Kidney (tissue), 14 donors: Measurements from ENCODE around the gene KATNA1. TPM values are rescaled to one million over a fixed set of nuclear protein-coding genes. Genes with fewer than 3 reads are reported as not detected.

Source experiments
- DNase-seq, 5 donors: peaks; one replicate each; pipeline ENCODE4 v3.0.0-alpha.2; 2013 to 2020
- FAIRE-seq: peaks from 2 replicates; lab custom pipeline; 2012; peaks lifted over from hg19 to GRCh38; lab: Jason Lieb, UNC
- H3K27ac ChIP-seq, 2 donors: one replicate each; pipeline ENCODE4 v1.7.0; 2013; ENCODE audit warnings: low read depth in 2 of 2, low read length in 2 of 2, inconsistent platforms in 1 of 2
- H3K27me3 ChIP-seq: one replicate; pipeline ENCODE4 v1.7.1; 2013; ENCODE audit warnings: low read length, inconsistent platforms; ENCODE audit not compliant: control insufficient read depth, insufficient read depth
- H3K36me3 ChIP-seq, 3 donors: one replicate each; pipeline versions ENCODE4 v1.7.0 to v1.7.1; 2013; ENCODE audit warnings: low read length in 3 of 3, control low read depth in 1 of 3, inconsistent platforms in 1 of 3; ENCODE audit not compliant: insufficient read depth in 3 of 3, control insufficient read depth in 2 of 3
- H3K4me1 ChIP-seq, 3 donors: one replicate each; pipeline versions ENCODE4 v1.7.0 to v1.7.1; 2013; ENCODE audit warnings: low read length in 3 of 3, inconsistent platforms in 1 of 3, low read depth in 1 of 3; ENCODE audit not compliant: control insufficient read depth in 2 of 3, insufficient read depth in 2 of 3
- H3K4me3 ChIP-seq, 3 donors: one replicate each; pipeline versions ENCODE4 v1.7.0 to v1.8.1; 2013; ENCODE audit warnings: low read length in 3 of 3, control low read depth in 1 of 3, inconsistent platforms in 1 of 3
- H3K9ac ChIP-seq, 3 donors: one replicate each; pipeline versions ENCODE4 v1.7.0 to v1.7.1; 2013; ENCODE audit warnings: low read length in 3 of 3, control low read depth in 1 of 3, inconsistent platforms in 1 of 3
- H3K9me3 ChIP-seq, 3 donors: one replicate each; pipeline versions ENCODE4 v1.7.0 to v1.7.1; 2013; ENCODE audit warnings: low read length in 3 of 3, control low read depth in 1 of 3, inconsistent platforms in 1 of 3; ENCODE audit not compliant: control insufficient read depth in 2 of 3, insufficient read depth in 1 of 3
- CTCF ChIP-seq: IDR thresholded peaks from 3 replicates; pipeline ENCODE4 v1.5.1; 2012; ENCODE audit warnings: mild to moderate bottlenecking, moderate library complexity, borderline replicate concordance; ENCODE audit not compliant: insufficient read depth; ENCODE audit errors: extremely low read depth
- intact Hi-C: fragments of 100-400 bp; cut with DNase I; formaldehyde crosslinking; loops from one replicate; pipeline ENCODE4 v1.11.1; 2022
- polyA plus RNA-seq: library from polyadenylated mRNA; stranded (reverse); fragments of 350-450 nt; fragmentation: Illumina TruSeq; extraction: RNeasy Lipid Tissue Mini Kit (QIAGEN cat#74804); gene quantifications from one replicate; pipeline ENCODE4 v1.2.3, GENCODE V29; 2014; ENCODE audit warnings: low read depth, low replicate concordance; ENCODE audit not compliant: insufficient read depth
- total RNA-seq: library from RNA; stranded (reverse); fragmentation: NEBNext Ultra II Directional; extraction: Animal tissue kit (Norgen Biotek cat#: 25700); gene quantifications from one replicate; pipeline ENCODE4 v1.2.1, GENCODE V29; 2021
- donor health status: control.
- donor health status: control.
- donor health status: control.
- donor health status: control.
- donor health status: control.
- donor health status: DM: yes; HTN: yes; CAD: no.
- donor health status: Normal renal cell carcinoma (clear cell type).

The KATNA1 gene
- total and polyA plus RNA-seq, 2 donors from 2014 or later, result 16.0 to 18.1 TPM

GRCh38 chr6:149560736-149561135 lies 87.8 kb downstream of the KATNA1 start:
- no peak overlapping the region for H3K27ac ChIP-seq
- H3K4me1 ChIP-seq, result no peaks in the 10 kb centered on the region
- DNase-seq (no peak), FAIRE-seq (no peak)
- intact Hi-C loops, result no loop called here
- no peak overlapping the region for H3K9ac ChIP-seq
- H3K4me3 ChIP-seq, result no peak overlapping the region
- H3K9me3 ChIP-seq, result no peaks in the 10 kb centered on the region
- H3K36me3 ChIP-seq, result no peaks in the 10 kb centered on the region
- TF ChIP-seq CTCF, result peak; percentile 19
- H3K27me3 ChIP-seq, result no peaks in the 10 kb centered on the region

- no peak overlapping the region for H3K27ac ChIP-seq
- H3K36me3 ChIP-seq, result no peaks in the 10 kb centered on the region
- DNase-seq, result no peak
- TF ChIP-seq CTCF, result no peak
- intact Hi-C loops, result no loop called here
- H3K9me3 ChIP-seq, result no peaks in the 10 kb centered on the region
- H3K9ac ChIP-seq, result no peak overlapping the region
- H3K4me3 ChIP-seq, result no peak overlapping the region
- no peaks in the 10 kb centered on the region for H3K27me3 ChIP-seq
- H3K4me1 ChIP-seq, result no peaks in the 10 kb centered on the region
- FAIRE-seq, result no peak
These were observed 89.1 kb downstream of the KATNA1 start for GRCh38 chr6:149559389-149559788.

GRCh38 chr6:149558029-149558428 lies 90.5 kb downstream of the KATNA1 start:
- intact Hi-C loops, result no loop called here
- H3K4me1 ChIP-seq, result no peaks in the 10 kb centered on the region
- no peak overlapping the region for H3K27ac ChIP-seq
- H3K9me3 ChIP-seq, result no peaks in the 10 kb centered on the region
- no peak overlapping the region for H3K4me3 ChIP-seq
- FAIRE-seq (no peak), DNase-seq (no peak)
- no peaks in the 10 kb centered on the region for H3K27me3 ChIP-seq
- no peak overlapping the region for H3K9ac ChIP-seq
- H3K36me3 ChIP-seq, result no peaks in the 10 kb centered on the region
- no peak for TF ChIP-seq CTCF

- DNase-seq, result no peak
- intact Hi-C loops, result no loop called here
- H3K4me3 ChIP-seq, result no peak overlapping the region
- no peaks in the 10 kb centered on the region for H3K4me1 ChIP-seq
- no peaks in the 10 kb centered on the region for H3K36me3 ChIP-seq
- no peak for TF ChIP-seq CTCF
- FAIRE-seq, result no peak
- H3K27me3 ChIP-seq, result no peaks in the 10 kb centered on the region
- H3K9me3 ChIP-seq, result no peaks in the 10 kb centered on the region
- no peak overlapping the region for H3K9ac ChIP-seq
- H3K27ac ChIP-seq, result no peak overlapping the region
These were observed 96.6 kb downstream of the KATNA1 start for GRCh38 chr6:149551920-149552319.
